Measurements from ENCODE around the gene UBE2J2.

The UBE2J2 gene

GRCh38 chr1:1237874-1238701, 35.6 kb downstream of the UBE2J2 start:
- no peak for DNase-seq

GRCh38 chr1:1236945-1237873, 36.4 kb downstream of the UBE2J2 start:
- DNase-seq, result no peak

GRCh38 chr1:1236176-1236763, 37.4 kb downstream of the UBE2J2 start:
- no peak for DNase-seq

GRCh38 chr1:1235016-1235744, 38.5 kb downstream of the UBE2J2 start:
- no peak for DNase-seq

- DNase-seq, result no peak
Measured at GRCh38 chr1:1234180-1234808, 39.4 kb downstream of the UBE2J2 start.

GRCh38 chr1:1233567-1233892, 40.1 kb downstream of the UBE2J2 start:
- DNase-seq, result no peak

GRCh38 chr1:1232796-1233566, 40.7 kb downstream of the UBE2J2 start:
- DNase-seq, result no peak

- DNase-seq, result no peak
Measured at GRCh38 chr1:1232208-1232795, 41.4 kb downstream of the UBE2J2 start, which contains the start of gene B3GALT6. B3GALT6 (plus strand) TSS chr1:1232237; CDS start chr1:1232279, 42 bp downstream.

GRCh38 chr1:1231400-1232207, 42.0 kb downstream of the UBE2J2 start, which contains the start of gene SDF4:
SDF4 (minus strand) TSS chr1:1232001; CDS start chr1:1228772, 3,229 bp downstream.
- DNase-seq, result peak; percentile 35

GRCh38 chr1:1230656-1231399, 42.8 kb downstream of the UBE2J2 start:
- no peak for DNase-seq

GRCh38 chr1:1229770-1230169, 43.9 kb downstream of the UBE2J2 start:
- DNase-seq, result no peak

GRCh38 chr1:1228596-1229321, 44.9 kb downstream of the UBE2J2 start:
- no peak for DNase-seq

- DNase-seq, result no peak
Measured at GRCh38 chr1:1228187-1228586, 45.5 kb downstream of the UBE2J2 start.

GRCh38 chr1:1227386-1227785, 46.3 kb downstream of the UBE2J2 start:
- DNase-seq, result no peak

GRCh38 chr1:1226566-1227362, 46.9 kb downstream of the UBE2J2 start:
- no peak for DNase-seq

- no peak for DNase-seq
Measured at GRCh38 chr1:1225913-1226312, 47.7 kb downstream of the UBE2J2 start.

GRCh38 chr1:1225238-1225845, 48.3 kb downstream of the UBE2J2 start:
- no peak for DNase-seq

Data from NCI-H524 treated with DMSO at 0.1 percent for 48 hours (cell line).